Naive thymus-derived CD4-positive, alpha-beta T cell (primary cell): ENCODE data around the gene PDF. TPM values are rescaled to one million over a fixed set of nuclear protein-coding genes. Genes with fewer than 3 reads are reported as not detected.

Experiments used
- ATAC-seq: fragments of 150-1000 bp; cut with Tn5 transposase; 2 replicates; pipeline ENCODE4 v1.10.0; 2021; ENCODE audit warnings: mild to moderate bottlenecking, moderate library complexity
- CTCF ChIA-PET: fragments of 350-600 bp; sonication (Branson Sonifier 250); formaldehyde crosslinking; loops from one replicate; lab custom pipeline; 2021; ENCODE audit warnings: antibody characterized with exemption; lab: Charles Lee
- POLR2A ChIA-PET: fragments of 350-600 bp; sonication (Branson Sonifier 250); formaldehyde crosslinking; loops from one replicate; lab custom pipeline; 2021; ENCODE audit warnings: antibody characterized with exemption, inconsistent platforms; lab: Charles Lee
- DNase-seq, 9 donors: peaks; one replicate each; pipeline versions ENCODE4 v3.0.0 to v3.0.0-alpha.2; 2020 to 2022; ENCODE audit warnings: mixed read lengths in 1 of 9
- H3K27ac ChIP-seq: one replicate; pipeline ENCODE4 v1.7.0; 2013; ENCODE audit warnings: mild to moderate bottlenecking, low read depth, low read length, moderate library complexity
- H3K27me3 ChIP-seq, 2 donors: one replicate each; pipeline ENCODE4 v1.7.0; 2013; ENCODE audit warnings: low read length in 2 of 2, mild to moderate bottlenecking in 2 of 2, moderate library complexity in 2 of 2; ENCODE audit not compliant: control insufficient read depth in 2 of 2, insufficient read depth in 2 of 2
- H3K36me3 ChIP-seq, 3 experiments: 1 replicate in 2 of 3; 2 replicates in 1 of 3; pipeline ENCODE4 v1.7.0; 2013; ENCODE audit warnings: low read length in 3 of 3, mild to moderate bottlenecking in 3 of 3, moderate library complexity in 1 of 3; ENCODE audit not compliant: insufficient read depth in 3 of 3, control insufficient read depth in 2 of 3
- H3K4me1 ChIP-seq, 2 donors: one replicate each; pipeline ENCODE4 v1.7.0; 2013; ENCODE audit warnings: low read length in 2 of 2, mild to moderate bottlenecking in 2 of 2, moderate library complexity in 1 of 2; ENCODE audit not compliant: control insufficient read depth in 2 of 2, insufficient read depth in 2 of 2
- H3K4me3 ChIP-seq: 2 replicates; pipeline ENCODE4 v1.7.0; 2013; ENCODE audit warnings: mild to moderate bottlenecking, low read length
- H3K9me3 ChIP-seq, 3 experiments: 1 replicate in 2 of 3; 2 replicates in 1 of 3; pipeline ENCODE4 v1.7.0; 2013; ENCODE audit warnings: low read length in 3 of 3; ENCODE audit not compliant: control insufficient read depth in 2 of 3
- H3K27ac Mint-ChIP-seq, 9 donors: one replicate each; pipeline ENCODE4 v1.8.0; 2020 to 2022; ENCODE audit warnings: mixed read lengths in 9 of 9, mild to moderate bottlenecking in 8 of 9, moderate library complexity in 5 of 9, inconsistent platforms in 2 of 9
- H3K27me3 Mint-ChIP-seq, 5 donors: one replicate each; pipeline ENCODE4 v1.8.0; 2021 to 2022; ENCODE audit warnings: mixed read lengths in 5 of 5, mild to moderate bottlenecking in 1 of 5
- H3K36me3 Mint-ChIP-seq, 5 donors: one replicate each; pipeline ENCODE4 v1.8.0; 2020 to 2022; ENCODE audit warnings: mixed read lengths in 5 of 5, mild to moderate bottlenecking in 3 of 5, inconsistent platforms in 1 of 5
- H3K4me1 Mint-ChIP-seq, 7 donors: one replicate each; pipeline ENCODE4 v1.8.0; 2020 to 2022; ENCODE audit warnings: mixed read lengths in 7 of 7, mild to moderate bottlenecking in 3 of 7, inconsistent platforms in 1 of 7
- H3K4me3 Mint-ChIP-seq, 10 donors: one replicate each; pipeline ENCODE4 v1.8.0; 2020 to 2022; ENCODE audit warnings: mild to moderate bottlenecking in 10 of 10, mixed read lengths in 10 of 10, moderate library complexity in 6 of 10, inconsistent platforms in 2 of 10
- H3K9me3 Mint-ChIP-seq, 11 donors: one replicate each; pipeline ENCODE4 v1.8.0; 2020 to 2022; ENCODE audit warnings: mixed read lengths in 11 of 11, mild to moderate bottlenecking in 4 of 11, inconsistent platforms in 1 of 11, moderate library complexity in 1 of 11
- intact Hi-C, 2 donors: fragments of 100-400 bp; cut with micrococcal nuclease; formaldehyde crosslinking; loops; one replicate each; pipeline ENCODE4 v1.15.1; 2023
- polyA plus RNA-seq, 2 donors: library from polyadenylated mRNA; unstranded; fragments of 300-500 nt; fragmentation: Illumina TruSeq; gene quantifications; one replicate each; pipeline ENCODE4 v1.2.3, GENCODE V29; 2021
- total RNA-seq, 6 experiments: library from RNA in 5 of 6; stranded (reverse) in 5 of 6; gene quantifications; 1 replicate in 5 of 6; 2 replicates in 1 of 6; pipeline ENCODE4 v1.2.3 and lab custom pipeline; 2021 to 2026

The PDF gene
- total and polyA plus RNA-seq, 7 experiments from 2014 or later, result 4.6 to 24.5 (median 11.4) TPM

DNA sequence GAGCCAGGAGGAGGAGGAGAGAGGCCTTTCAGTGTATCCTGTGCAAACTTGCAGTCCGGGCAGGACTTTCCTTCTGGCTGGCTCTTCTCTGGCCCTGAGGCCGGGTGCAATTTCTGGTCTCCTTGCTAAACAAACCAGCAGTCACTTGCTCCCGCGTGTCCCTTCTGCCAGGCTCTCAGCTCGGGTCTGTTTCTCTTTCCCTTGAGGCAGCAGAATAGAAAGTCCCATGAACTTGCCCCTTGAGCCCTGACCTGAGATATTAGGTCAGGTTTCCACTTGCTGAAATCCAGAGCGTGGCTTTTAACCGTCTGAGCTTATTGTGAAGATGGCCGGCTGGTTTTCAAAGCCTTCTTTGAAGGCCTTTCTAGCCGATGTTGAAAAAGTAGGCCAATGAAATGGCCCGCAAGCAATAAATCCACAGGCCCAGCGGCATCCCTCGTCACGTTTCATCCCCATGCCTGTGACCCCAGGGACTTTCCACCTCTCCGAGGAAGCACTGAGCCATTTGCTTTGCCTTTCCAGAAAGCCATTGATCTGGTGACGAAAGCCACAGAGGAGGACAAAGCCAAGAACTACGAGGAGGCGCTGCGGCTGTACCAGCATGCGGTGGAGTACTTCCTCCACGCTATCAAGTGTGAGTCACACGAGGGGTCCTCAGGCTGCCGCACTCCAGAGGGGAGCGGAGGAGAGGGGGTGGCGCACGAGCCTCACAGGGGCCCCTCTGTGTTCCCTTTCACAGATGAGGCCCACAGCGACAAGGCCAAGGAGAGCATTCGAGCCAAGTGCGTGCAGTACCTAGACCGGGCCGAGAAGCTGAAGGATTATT is 14.7 kb downstream of the PDF start:
- Histone ChIP-seq H3K27me3 (no peaks in the 10 kb centered on the region), H3K9me3 (no peaks in the 10 kb centered on the region), H3K4me3 (no peak overlapping the region), H3K27ac (no peak overlapping the region), H3K4me1 (peaks cover 4 to 5% of the 10 kb centered on the region in 2 donors), H3K36me3 (peaks cover 19 to 67% (median 38%) of the 10 kb centered on the region in 3 experiments)
- DNase-seq, result no peak
- Mint-ChIP-seq H3K36me3 (peaks cover 0 to 22% (median 5%) of the 10 kb centered on the region in 5 donors), H3K27ac (peak overlapping the region in 1 of 9 donors; percentile 66), H3K27me3 (no peaks in the 10 kb centered on the region), H3K4me3 (peak overlapping the region in 1 of 10 donors; percentile 29), H3K4me1 (peaks cover 17 to 35% (median 26%) of the 10 kb centered on the region in 7 donors), H3K9me3 (peaks cover 0 to 2% (median 0%) of the 10 kb centered on the region in 11 donors)
- CTCF ChIA-PET, result no interaction called here
- no peak for ATAC-seq
- POLR2A ChIA-PET, result interaction anchor here (0.6 to 5.7 kb wide), 5 partner anchors 8 to 101 kb away, joined by 3 to 42 read pairs (median 3); partner anchors contain the start of gene PDF
- intact Hi-C loops, result no loop called here

DNA sequence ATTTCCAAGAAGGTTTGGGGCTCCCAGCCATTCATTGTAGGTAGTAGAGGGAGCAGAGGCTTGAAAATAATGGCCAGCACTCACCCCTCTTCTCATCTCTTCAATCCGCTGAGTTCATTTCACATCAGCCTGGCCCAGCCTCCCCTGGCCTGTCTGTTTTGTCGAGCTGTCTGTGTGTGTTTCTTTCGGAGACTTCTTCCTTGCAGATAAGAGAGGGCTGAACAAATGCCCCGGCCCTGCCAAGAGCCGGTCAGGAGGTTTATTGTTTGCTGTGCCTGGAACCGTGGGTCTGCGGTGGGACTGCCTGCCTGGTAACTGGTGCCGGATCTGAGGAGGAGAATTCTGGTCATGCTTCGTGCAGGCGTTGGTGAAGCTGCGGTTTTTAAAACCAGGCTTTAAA is 15.9 kb downstream of the PDF start:
- Histone ChIP-seq H3K4me3 (no peak overlapping the region), H3K36me3 (peaks cover 8 to 55% (median 26%) of the 10 kb centered on the region in 3 experiments), H3K27me3 (no peaks in the 10 kb centered on the region), H3K4me1 (peaks cover 8 to 10% of the 10 kb centered on the region in 2 donors), H3K27ac (peak overlapping the region; percentile 13), H3K9me3 (no peaks in the 10 kb centered on the region)
- no peaks in the 10 kb centered on the region for H3K27me3 Mint-ChIP-seq
- H3K36me3 Mint-ChIP-seq, result peaks cover 0 to 18% (median 3%) of the 10 kb centered on the region in 5 donors
- H3K4me3 Mint-ChIP-seq, result no peak overlapping the region
- H3K9me3 Mint-ChIP-seq, result peaks cover 0 to 2% (median 0%) of the 10 kb centered on the region in 11 donors
- DNase-seq, result no peak
- intact Hi-C loops, result no loop called here
- no peak for ATAC-seq
- peaks cover 17 to 38% (median 29%) of the 10 kb centered on the region in 7 donors for H3K4me1 Mint-ChIP-seq
- peak overlapping the region in 1 of 9 donors; percentile 56 for H3K27ac Mint-ChIP-seq
- ChIA-PET CTCF (interaction anchor here (0.5 kb wide), 1 partner anchor 393 kb away, joined by 3 read pairs; no protein-coding TSS in a partner anchor), POLR2A (interaction anchor here (1.1 to 5.7 kb wide), 4 partner anchors 10 to 26 kb away, joined by 3 to 42 read pairs (median 6); partner anchors contain the start of gene PDF)

GRCh38 chr16:69313469-69313868 is 16.9 kb downstream of the PDF start:
- ChIA-PET POLR2A (interaction anchor here (5.7 kb wide), 1 partner anchor 16 kb away, joined by 42 read pairs; the partner anchor contains the start of gene PDF), CTCF (interaction anchor here (1.8 kb wide), 1 partner anchor 15 kb away, joined by 4 read pairs; no protein-coding TSS in a partner anchor)
- no peaks in the 10 kb centered on the region for H3K27me3 ChIP-seq
- H3K36me3 ChIP-seq, result peaks cover 0 to 44% (median 22%) of the 10 kb centered on the region in 3 experiments
- H3K9me3 Mint-ChIP-seq, result peaks cover 0 to 2% (median 0%) of the 10 kb centered on the region in 11 donors
- no peak for ATAC-seq
- H3K9me3 ChIP-seq, result no peaks in the 10 kb centered on the region
- H3K4me3 ChIP-seq, result no peak overlapping the region
- H3K27ac ChIP-seq, result no peak overlapping the region
- peaks cover 17 to 36% (median 29%) of the 10 kb centered on the region in 7 donors for H3K4me1 Mint-ChIP-seq
- H3K4me1 ChIP-seq, result peaks cover 8 to 10% of the 10 kb centered on the region in 2 donors
- peaks cover 0 to 15% (median 0%) of the 10 kb centered on the region in 5 donors for H3K36me3 Mint-ChIP-seq
- peak overlapping the region in 8 of 9 donors; percentile 12 to 87 (median 74) for H3K27ac Mint-ChIP-seq
- intact Hi-C loops, result no loop called here
- DNase-seq, result no peak
- peak overlapping the region; percentile 28 to 100 (median 75) for H3K4me3 Mint-ChIP-seq
- no peaks in the 10 kb centered on the region for H3K27me3 Mint-ChIP-seq

GRCh38 chr16:69311533-69312387 is 18.6 kb downstream of the PDF start:
- no peaks in the 10 kb centered on the region for H3K27me3 Mint-ChIP-seq
- peaks cover 8 to 10% of the 10 kb centered on the region in 2 donors for H3K4me1 ChIP-seq
- H3K4me3 ChIP-seq, result peak overlapping the region; percentile 74
- intact Hi-C loops, result loop anchor here (1.0 kb wide), 11 partner anchors 12 to 468 kb away; partner anchors contain the start of genes CHTF8 (in 2 of the 2), COG8 (in 2 of the 2), CYB5B (in 2 of the 2) and NIP7 (in 2 of the 2)
- H3K27me3 ChIP-seq, result no peaks in the 10 kb centered on the region
- peak overlapping the region; percentile 92 to 99 (median 94) for H3K27ac Mint-ChIP-seq
- ChIA-PET CTCF (interaction anchor here (1.8 kb wide), 1 partner anchor 17 kb away, joined by 4 read pairs; no protein-coding TSS in a partner anchor), POLR2A (interaction anchor here (1.2 to 5.7 kb wide), 3 partner anchors 18 to 29 kb away, joined by 4 to 42 read pairs (median 5); partner anchors contain the start of gene PDF)
- H3K36me3 ChIP-seq, result peaks cover 0 to 31% (median 17%) of the 10 kb centered on the region in 3 experiments
- peaks cover 17 to 36% (median 29%) of the 10 kb centered on the region in 7 donors for H3K4me1 Mint-ChIP-seq
- peaks cover 0 to 2% (median 0%) of the 10 kb centered on the region in 11 donors for H3K9me3 Mint-ChIP-seq
- no peaks in the 10 kb centered on the region for H3K9me3 ChIP-seq
- peak overlapping the region; percentile 90 to 100 (median 99) for H3K4me3 Mint-ChIP-seq
- H3K27ac ChIP-seq, result peak overlapping the region; percentile 94
- peaks cover 0 to 15% (median 0%) of the 10 kb centered on the region in 5 donors for H3K36me3 Mint-ChIP-seq
- peak; percentile 40 for ATAC-seq
- DNase-seq, result no peak

- no peaks in the 10 kb centered on the region for H3K27me3 Mint-ChIP-seq
- peak within 1 kb of the TSS; percentile 92 to 99 (median 95) for H3K27ac Mint-ChIP-seq
- peaks cover 0 to 2% (median 0%) of the 10 kb centered on the region in 11 donors for H3K9me3 Mint-ChIP-seq
- DNase-seq (peak; percentile 95 to 99 (median 97)), ATAC-seq (peak; percentile 99)
- peaks cover 17 to 36% (median 29%) of the 10 kb centered on the region in 7 donors for H3K4me1 Mint-ChIP-seq
- Histone ChIP-seq H3K27ac (peak within 1 kb of the TSS; percentile 94), H3K4me3 (peak within 1 kb of the TSS; percentile 74), H3K9me3 (no peaks in the 10 kb centered on the region), H3K36me3 (peaks cover 0 to 22% (median 8%) of the 10 kb centered on the region in 3 experiments), H3K27me3 (no peaks in the 10 kb centered on the region), H3K4me1 (peaks cover 8 to 10% of the 10 kb centered on the region in 2 donors)
- H3K4me3 Mint-ChIP-seq, result peak within 1 kb of the TSS; percentile 90 to 100 (median 99)
- ChIA-PET POLR2A (interaction anchor here (0.8 to 2.3 kb wide), 9 partner anchors 10 to 178 kb away, joined by 3 to 8 read pairs (median 4); partner anchors contain the start of gene COG8), CTCF (interaction anchor here (0.5 to 0.7 kb wide), 5 partner anchors 10 to 1026 kb away, joined by 3 to 4 read pairs (median 3); partner anchors contain the start of gene PDF)
- peaks cover 0 to 8% (median 0%) of the 10 kb centered on the region in 5 donors for H3K36me3 Mint-ChIP-seq
- intact Hi-C loops, result loop anchor here (1.0 kb wide), 11 partner anchors 12 to 468 kb away; partner anchors contain the start of genes CHTF8 (in 2 of the 2), COG8 (in 2 of the 2), CYB5B (in 2 of the 2) and NIP7 (in 2 of the 2)
Observed at GRCh38 chr16:69310653-69311532, 19.5 kb downstream of the PDF start, which contains the start of gene VPS4A. Gene VPS4A (plus strand): TSS chr16:69311350. CDS start chr16:69311512, 162 bp downstream.
